ENCODE results near the gene PTTG2.

DNA sequence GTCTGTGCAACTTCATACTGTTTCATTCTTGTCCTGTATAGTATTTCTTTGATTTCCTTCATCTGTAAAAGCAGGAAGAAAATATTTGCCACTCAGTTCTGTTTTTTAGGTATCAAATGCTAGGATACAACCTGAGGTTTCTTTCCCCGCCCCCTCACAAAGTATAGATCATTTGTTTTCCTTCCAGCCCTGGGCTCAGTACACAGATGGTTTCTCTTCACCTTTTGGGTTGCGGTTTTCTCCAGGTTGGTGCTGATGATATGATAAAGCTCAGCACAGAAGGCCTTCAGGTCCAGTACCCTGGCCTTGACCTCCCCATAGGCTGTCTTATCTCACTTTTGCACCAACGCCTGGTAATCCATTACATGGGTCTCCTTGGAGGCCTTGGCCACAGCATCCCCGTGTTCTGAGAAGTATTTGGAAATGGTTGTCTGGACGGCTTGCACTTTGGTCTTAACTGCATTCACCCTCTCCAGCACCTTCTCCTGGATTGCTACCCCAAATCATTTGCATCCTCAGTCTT, 35.2 kb downstream of the PTTG2 start:
- TF ChIP-seq, protein P1, sequence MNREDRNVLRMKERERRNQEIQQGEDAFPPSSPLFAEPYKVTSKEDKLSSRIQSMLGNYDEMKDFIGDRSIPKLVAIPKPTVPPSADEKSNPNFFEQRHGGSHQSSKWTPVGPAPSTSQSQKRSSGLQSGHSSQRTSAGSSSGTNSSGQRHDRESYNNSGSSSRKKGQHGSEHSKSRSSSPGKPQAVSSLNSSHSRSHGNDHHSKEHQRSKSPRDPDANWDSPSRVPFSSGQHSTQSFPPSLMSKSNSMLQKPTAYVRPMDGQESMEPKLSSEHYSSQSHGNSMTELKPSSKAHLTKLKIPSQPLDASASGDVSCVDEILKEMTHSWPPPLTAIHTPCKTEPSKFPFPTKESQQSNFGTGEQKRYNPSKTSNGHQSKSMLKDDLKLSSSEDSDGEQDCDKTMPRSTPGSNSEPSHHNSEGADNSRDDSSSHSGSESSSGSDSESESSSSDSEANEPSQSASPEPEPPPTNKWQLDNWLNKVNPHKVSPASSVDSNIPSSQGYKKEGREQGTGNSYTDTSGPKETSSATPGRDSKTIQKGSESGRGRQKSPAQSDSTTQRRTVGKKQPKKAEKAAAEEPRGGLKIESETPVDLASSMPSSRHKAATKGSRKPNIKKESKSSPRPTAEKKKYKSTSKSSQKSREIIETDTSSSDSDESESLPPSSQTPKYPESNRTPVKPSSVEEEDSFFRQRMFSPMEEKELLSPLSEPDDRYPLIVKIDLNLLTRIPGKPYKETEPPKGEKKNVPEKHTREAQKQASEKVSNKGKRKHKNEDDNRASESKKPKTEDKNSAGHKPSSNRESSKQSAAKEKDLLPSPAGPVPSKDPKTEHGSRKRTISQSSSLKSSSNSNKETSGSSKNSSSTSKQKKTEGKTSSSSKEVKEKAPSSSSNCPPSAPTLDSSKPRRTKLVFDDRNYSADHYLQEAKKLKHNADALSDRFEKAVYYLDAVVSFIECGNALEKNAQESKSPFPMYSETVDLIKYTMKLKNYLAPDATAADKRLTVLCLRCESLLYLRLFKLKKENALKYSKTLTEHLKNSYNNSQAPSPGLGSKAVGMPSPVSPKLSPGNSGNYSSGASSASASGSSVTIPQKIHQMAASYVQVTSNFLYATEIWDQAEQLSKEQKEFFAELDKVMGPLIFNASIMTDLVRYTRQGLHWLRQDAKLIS (CRISPR knock-in tag; IDR thresholded peaks at IDR 0.05; ENCODE audit: borderline replicate concordance): no peak
- TF ChIP-seq ZNF138 (CRISPR knock-in tag; conservative IDR thresholded peaks at IDR 0.05) (no peak), ZNF416 (CRISPR knock-in tag; IDR thresholded peaks at IDR 0.05) (no peak), SP1 (CRISPR knock-in tag; conservative IDR thresholded peaks at IDR 0.05) (no peak), TCF7 (CRISPR knock-in tag; IDR thresholded peaks at IDR 0.05; ENCODE audit: low read depth) (no peak)
- TF ChIP-seq, protein P2, sequence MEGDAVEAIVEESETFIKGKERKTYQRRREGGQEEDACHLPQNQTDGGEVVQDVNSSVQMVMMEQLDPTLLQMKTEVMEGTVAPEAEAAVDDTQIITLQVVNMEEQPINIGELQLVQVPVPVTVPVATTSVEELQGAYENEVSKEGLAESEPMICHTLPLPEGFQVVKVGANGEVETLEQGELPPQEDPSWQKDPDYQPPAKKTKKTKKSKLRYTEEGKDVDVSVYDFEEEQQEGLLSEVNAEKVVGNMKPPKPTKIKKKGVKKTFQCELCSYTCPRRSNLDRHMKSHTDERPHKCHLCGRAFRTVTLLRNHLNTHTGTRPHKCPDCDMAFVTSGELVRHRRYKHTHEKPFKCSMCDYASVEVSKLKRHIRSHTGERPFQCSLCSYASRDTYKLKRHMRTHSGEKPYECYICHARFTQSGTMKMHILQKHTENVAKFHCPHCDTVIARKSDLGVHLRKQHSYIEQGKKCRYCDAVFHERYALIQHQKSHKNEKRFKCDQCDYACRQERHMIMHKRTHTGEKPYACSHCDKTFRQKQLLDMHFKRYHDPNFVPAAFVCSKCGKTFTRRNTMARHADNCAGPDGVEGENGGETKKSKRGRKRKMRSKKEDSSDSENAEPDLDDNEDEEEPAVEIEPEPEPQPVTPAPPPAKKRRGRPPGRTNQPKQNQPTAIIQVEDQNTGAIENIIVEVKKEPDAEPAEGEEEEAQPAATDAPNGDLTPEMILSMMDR (IDR thresholded peaks at IDR 0.05): no peak
- TF ChIP-seq, protein P3, sequence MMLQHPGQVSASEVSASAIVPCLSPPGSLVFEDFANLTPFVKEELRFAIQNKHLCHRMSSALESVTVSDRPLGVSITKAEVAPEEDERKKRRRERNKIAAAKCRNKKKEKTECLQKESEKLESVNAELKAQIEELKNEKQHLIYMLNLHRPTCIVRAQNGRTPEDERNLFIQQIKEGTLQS (CRISPR knock-in tag; conservative IDR thresholded peaks at IDR 0.05): no peak
